Left hindlimb (tissue), 1 donor: ENCODE results near the gene OLFM2.

Source experiments
- DNase-seq: peaks from one replicate; pipeline ENCODE4 v3.0.0-alpha.2; 2018

The OLFM2 gene

GRCh38 chr19:9903336-9903735 lies 33.0 kb downstream of the OLFM2 start:
- no peak for DNase-seq

GRCh38 chr19:9901642-9902041 lies 34.7 kb downstream of the OLFM2 start:
- DNase-seq, result no peak

- DNase-seq, result no peak
These were observed 35.3 kb downstream of the OLFM2 start for GRCh38 chr19:9901020-9901419.

GRCh38 chr19:9891609-9892373 lies 44.5 kb downstream of the OLFM2 start:
- DNase-seq, result no peak

GRCh38 chr19:9885077-9885552 lies 51.2 kb downstream of the OLFM2 start:
- peak; percentile 88 for DNase-seq

GRCh38 chr19:9883764-9884163 lies 52.6 kb downstream of the OLFM2 start:
- no peak for DNase-seq

GRCh38 chr19:9883231-9883758 lies 53.0 kb downstream of the OLFM2 start:
- DNase-seq, result peak; percentile 69

GRCh38 chr19:9881720-9882119 lies 54.6 kb downstream of the OLFM2 start:
- DNase-seq, result no peak

GRCh38 chr19:9878511-9879196 lies 57.7 kb downstream of the OLFM2 start:
- no peak for DNase-seq

- DNase-seq, result no peak
These were observed 58.4 kb downstream of the OLFM2 start for GRCh38 chr19:9877780-9878510.

- no peak for DNase-seq
These were observed 60.5 kb downstream of the OLFM2 start for GRCh38 chr19:9875796-9876195.

- no peak for DNase-seq
These were observed 61.2 kb downstream of the OLFM2 start for GRCh38 chr19:9875031-9875627.

GRCh38 chr19:9872618-9873242 lies 63.6 kb downstream of the OLFM2 start:
- no peak for DNase-seq

GRCh38 chr19:9871626-9872338 lies 64.5 kb downstream of the OLFM2 start:
- DNase-seq, result no peak

GRCh38 chr19:9868983-9869617 lies 67.2 kb downstream of the OLFM2 start:
- no peak for DNase-seq

- DNase-seq, result no peak
These were observed 70.4 kb downstream of the OLFM2 start for GRCh38 chr19:9865732-9866501.

GRCh38 chr19:9863759-9864158 lies 72.6 kb downstream of the OLFM2 start:
- DNase-seq, result no peak

- DNase-seq, result no peak
These were observed 73.4 kb downstream of the OLFM2 start for GRCh38 chr19:9862938-9863337.

- no peak for DNase-seq
These were observed 74.8 kb downstream of the OLFM2 start for GRCh38 chr19:9861503-9861902.

GRCh38 chr19:9860407-9860806 lies 75.9 kb downstream of the OLFM2 start:
- DNase-seq, result no peak
